NCI-H345 treated with DMSO at 0.1 percent for 48 hours (cell line): ENCODE data around the gene FSCN2.
"Not testable (repeated sequence)": the region's sequence is repeated elsewhere in the genome, so short reads cannot be mapped to it uniquely, and the experiment has no call there.

ENCODE experiments used
- DNase-seq: peaks from one replicate; lab custom pipeline; 2025; ENCODE audit not compliant: unreplicated experiment; lab: John Stamatoyannopoulos, UW

FSCN2 gene

GRCh38 chr17:81573794-81574642 is 45.8 kb downstream of the FSCN2 start:
- DNase-seq, result no peak

- DNase-seq, result no peak
These were observed 46.4 kb downstream of the FSCN2 start for GRCh38 chr17:81574643-81574956.

- DNase-seq, result no peak
These were observed 47.7 kb downstream of the FSCN2 start for GRCh38 chr17:81575836-81576235.

GRCh38 chr17:81576621-81577277 is 48.6 kb downstream of the FSCN2 start:
- DNase-seq, result no peak

GRCh38 chr17:81577278-81578000 is 49.3 kb downstream of the FSCN2 start:
- DNase-seq, result no peak

GRCh38 chr17:81578038-81578441 is 49.9 kb downstream of the FSCN2 start:
- no peak for DNase-seq

- no peak for DNase-seq
These were observed 50.5 kb downstream of the FSCN2 start for GRCh38 chr17:81578561-81579225.

- no peak for DNase-seq
These were observed 51.1 kb downstream of the FSCN2 start for GRCh38 chr17:81579298-81579697.

- DNase-seq, result no peak
These were observed 51.7 kb downstream of the FSCN2 start for GRCh38 chr17:81579821-81580321.

GRCh38 chr17:81580481-81580880 is 52.3 kb downstream of the FSCN2 start:
- DNase-seq, result no peak

- DNase-seq, result no peak
These were observed 53.6 kb downstream of the FSCN2 start for GRCh38 chr17:81581758-81582157.

GRCh38 chr17:81582341-81582740 is 54.2 kb downstream of the FSCN2 start:
- DNase-seq, result no peak

GRCh38 chr17:81582749-81583148 is 54.6 kb downstream of the FSCN2 start:
- no peak for DNase-seq

- DNase-seq, result no peak
These were observed 55.6 kb downstream of the FSCN2 start for GRCh38 chr17:81583589-81584342.

- DNase-seq, result not testable (repeated sequence)
These were observed 56.6 kb downstream of the FSCN2 start for GRCh38 chr17:81584771-81585170.

GRCh38 chr17:81586096-81586495 is 57.9 kb downstream of the FSCN2 start:
- DNase-seq, result no peak
